ENCODE results near the gene EIF4B. TPM values are rescaled to one million over a fixed set of nuclear protein-coding genes. Genes with fewer than 3 reads are reported as not detected.

EIF4B gene
- total and polyA plus RNA-seq, 5 donors = 65.5 to 552 (median 392) TPM

- DNase-seq (peak; percentile 75 to 93 (median 88)), ATAC-seq (peak; percentile 0 to 2)
- intact Hi-C loops (cut with DNase I) = no loop called here
- WGBS = 8% methylated on average over 10 of the region's 10 CpGs
- Histone ChIP-seq H3K4me3 (ENCODE audit: low read length) (peak overlapping the region; percentile 72), H3K4me1 (ENCODE audit: control insufficient read depth, insufficient read depth, low read length) (peaks cover 16% of the 10 kb centered on the region), H3K9me3 (ENCODE audit: control insufficient read depth, low read length) (no peaks in the 10 kb centered on the region), H3K27me3 (ENCODE audit: control insufficient read depth, insufficient read depth) (no peaks in the 10 kb centered on the region), H3K27ac (ENCODE audit: low read length) (peak overlapping the region; percentile 96)
These were observed 42.0 kb downstream of the EIF4B start for GRCh38 chr12:53048033-53048779.

- no peaks in the 10 kb centered on the region for H3K27me3 ChIP-seq (ENCODE audit: control insufficient read depth, insufficient read depth)
- H3K9me3 ChIP-seq (ENCODE audit: control insufficient read depth, low read length) = no peaks in the 10 kb centered on the region
- H3K27ac ChIP-seq (ENCODE audit: low read length) = peak overlapping the region; percentile 96
- peak; percentile 5 to 17 for ATAC-seq
- peaks cover 19% of the 10 kb centered on the region for H3K4me1 ChIP-seq (ENCODE audit: control insufficient read depth, insufficient read depth, low read length)
- whole genome bisulfite sequencing = 10% methylated on average over 6 of the region's 6 CpGs
- peak overlapping the region; percentile 72 for H3K4me3 ChIP-seq (ENCODE audit: low read length)
- DNase-seq = peak; percentile 87 to 93 (median 93)
- intact Hi-C loops (cut with DNase I) = no loop called here
These were observed 42.6 kb downstream of the EIF4B start for GRCh38 chr12:53048780-53049401.

GRCh38 chr12:53049571-53050318 lies 43.5 kb downstream of the EIF4B start, which contains the start of gene TNS2:
TNS2 (plus strand) TSS chr12:53050065; CDS start chr12:53050186, 121 bp downstream.
- WGBS = 8% methylated on average over 20 of the region's 20 CpGs
- intact Hi-C loops (cut with DNase I) = no loop called here
- peak; percentile 15 to 35 for ATAC-seq
- Histone ChIP-seq H3K4me3 (ENCODE audit: low read length) (peak within 1 kb of the TSS; percentile 72), H3K27ac (ENCODE audit: low read length) (peak within 1 kb of the TSS; percentile 96), H3K9me3 (ENCODE audit: control insufficient read depth, low read length) (no peaks in the 10 kb centered on the region), H3K4me1 (ENCODE audit: control insufficient read depth, insufficient read depth, low read length) (peaks cover 13% of the 10 kb centered on the region), H3K27me3 (ENCODE audit: control insufficient read depth, insufficient read depth) (no peaks in the 10 kb centered on the region)
- peak; percentile 89 to 95 (median 93) for DNase-seq

DNA sequence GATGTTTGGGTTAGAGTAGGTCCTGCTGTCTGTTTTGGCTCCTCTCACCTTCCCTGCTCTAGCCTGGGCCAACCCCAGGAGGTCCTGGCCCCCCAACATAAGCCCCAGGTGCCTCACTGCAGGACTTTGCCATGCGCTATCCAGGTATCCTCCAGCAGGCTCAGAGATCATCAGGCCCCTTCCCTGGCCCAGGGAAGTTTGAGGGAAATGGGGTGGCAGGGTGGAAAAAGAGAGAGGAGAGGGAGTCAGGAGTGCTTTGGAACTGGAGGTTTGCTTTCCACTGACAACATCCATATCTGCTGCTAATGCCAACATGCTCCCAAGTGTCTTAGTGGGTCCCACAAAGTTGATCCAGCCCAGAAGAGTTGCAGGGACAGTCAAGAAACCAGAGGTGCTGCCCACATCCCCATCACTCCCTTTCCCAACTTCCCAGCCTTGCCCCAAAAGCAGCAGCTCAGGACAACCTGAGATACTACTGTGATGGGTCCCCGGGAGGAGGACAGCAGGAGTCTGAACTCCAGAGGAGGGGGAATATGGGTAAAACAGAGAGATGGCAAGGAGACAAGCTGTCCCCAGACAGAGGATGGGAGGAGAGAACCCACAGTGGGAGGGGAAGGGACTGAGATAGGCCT lies 44.3 kb downstream of the EIF4B start:
- peak overlapping the region; percentile 96 for H3K27ac ChIP-seq (ENCODE audit: low read length)
- ATAC-seq (no peak), DNase-seq (peak in 1 of 3 donors; percentile 43)
- intact Hi-C loops (cut with DNase I) = no loop called here
- 49% methylated on average over 2 of the region's 2 CpGs for WGBS
- H3K4me3 ChIP-seq (ENCODE audit: low read length) = peak overlapping the region; percentile 72
- H3K4me1 ChIP-seq (ENCODE audit: control insufficient read depth, insufficient read depth, low read length) = peaks cover 11% of the 10 kb centered on the region
- H3K9me3 ChIP-seq (ENCODE audit: control insufficient read depth, low read length) = no peaks in the 10 kb centered on the region
- no peaks in the 10 kb centered on the region for H3K27me3 ChIP-seq (ENCODE audit: control insufficient read depth, insufficient read depth)

DNA sequence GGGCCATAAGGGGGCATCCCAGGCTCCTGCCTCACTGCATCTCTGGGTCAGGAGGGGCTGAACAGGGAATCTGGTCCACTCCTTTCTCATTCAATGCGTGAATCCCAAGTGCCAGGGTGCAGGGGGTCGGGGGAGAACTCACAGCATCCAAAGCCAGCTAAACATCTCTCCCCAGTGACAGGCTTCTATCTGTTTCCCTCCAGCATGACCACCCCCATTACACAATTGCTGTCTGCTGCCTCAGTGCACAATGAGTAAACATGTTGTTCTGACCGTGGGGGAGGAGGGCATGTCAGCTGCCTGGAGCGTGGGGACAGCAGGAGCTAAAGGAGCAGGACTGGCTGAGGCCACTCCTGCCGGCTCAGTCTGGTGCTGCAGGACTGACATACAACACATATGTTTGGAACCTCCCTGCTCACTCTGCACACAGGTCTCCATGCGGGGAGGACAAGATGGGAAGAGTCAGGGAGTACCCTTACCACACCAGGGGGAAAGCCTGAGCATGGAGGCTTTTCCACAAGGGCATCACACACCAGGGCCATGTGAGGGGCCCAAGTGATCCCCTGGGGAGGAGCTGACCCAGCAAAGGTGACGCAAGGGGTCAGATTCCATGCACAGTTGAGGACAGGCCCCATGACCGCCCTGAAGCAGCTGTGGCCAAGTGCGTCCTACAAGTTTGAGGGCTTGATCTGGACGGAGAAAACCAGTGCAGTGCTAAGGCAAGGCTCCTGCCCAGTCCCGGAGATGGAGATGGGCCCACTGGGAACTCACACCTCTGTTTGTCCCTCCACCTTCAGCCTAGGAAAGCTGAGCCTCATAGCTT lies 45.0 kb downstream of the EIF4B start:
- peak; percentile 84 to 91 (median 89) for DNase-seq
- Histone ChIP-seq H3K4me3 (ENCODE audit: low read length) (peak overlapping the region; percentile 72), H3K9me3 (ENCODE audit: control insufficient read depth, low read length) (no peaks in the 10 kb centered on the region), H3K4me1 (ENCODE audit: control insufficient read depth, insufficient read depth, low read length) (peaks cover 8% of the 10 kb centered on the region), H3K27me3 (ENCODE audit: control insufficient read depth, insufficient read depth) (no peaks in the 10 kb centered on the region), H3K27ac (ENCODE audit: low read length) (peak overlapping the region; percentile 96)
- peak in 1 of 2 donors; percentile 2 for ATAC-seq
- intact Hi-C loops (cut with DNase I) = no loop called here
- WGBS = 18% methylated on average over 11 of the region's 11 CpGs

DNA sequence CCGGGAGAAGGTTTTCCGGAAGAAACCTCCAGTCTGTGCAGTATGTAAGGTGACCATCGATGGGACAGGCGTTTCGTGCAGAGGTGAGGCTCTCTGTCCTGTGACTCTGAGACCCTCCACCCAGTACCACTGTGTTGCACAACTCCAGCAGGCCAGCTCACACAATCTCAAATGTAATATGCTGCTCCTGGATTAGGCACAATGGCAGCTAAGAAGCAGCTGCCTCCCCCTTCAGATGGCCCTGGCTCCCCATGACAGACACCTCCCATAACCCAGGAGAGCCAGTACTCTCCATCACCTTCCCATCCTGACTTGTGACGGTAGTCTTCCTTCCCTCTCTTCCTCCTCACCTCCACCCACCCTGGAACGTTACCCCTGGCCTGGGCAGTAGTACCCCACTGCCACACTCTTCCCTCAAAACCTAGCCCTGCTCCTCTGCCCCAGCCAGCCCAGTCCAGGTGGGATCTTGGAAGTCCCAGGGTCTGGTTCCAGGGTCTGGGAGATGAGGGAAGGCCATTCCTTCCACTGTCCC lies 45.7 kb downstream of the EIF4B start:
- no peak for ATAC-seq
- peaks cover 8% of the 10 kb centered on the region for H3K4me1 ChIP-seq (ENCODE audit: control insufficient read depth, insufficient read depth, low read length)
- WGBS = 32% methylated on average over 7 of the region's 7 CpGs
- DNase-seq = peak in 2 of 3 donors; percentile 59 to 62
- intact Hi-C loops (cut with DNase I) = no loop called here
- H3K4me3 ChIP-seq (ENCODE audit: low read length) = peak overlapping the region; percentile 72
- no peaks in the 10 kb centered on the region for H3K9me3 ChIP-seq (ENCODE audit: control insufficient read depth, low read length)
- H3K27ac ChIP-seq (ENCODE audit: low read length) = peak overlapping the region; percentile 96
- H3K27me3 ChIP-seq (ENCODE audit: control insufficient read depth, insufficient read depth) = no peaks in the 10 kb centered on the region

DNA sequence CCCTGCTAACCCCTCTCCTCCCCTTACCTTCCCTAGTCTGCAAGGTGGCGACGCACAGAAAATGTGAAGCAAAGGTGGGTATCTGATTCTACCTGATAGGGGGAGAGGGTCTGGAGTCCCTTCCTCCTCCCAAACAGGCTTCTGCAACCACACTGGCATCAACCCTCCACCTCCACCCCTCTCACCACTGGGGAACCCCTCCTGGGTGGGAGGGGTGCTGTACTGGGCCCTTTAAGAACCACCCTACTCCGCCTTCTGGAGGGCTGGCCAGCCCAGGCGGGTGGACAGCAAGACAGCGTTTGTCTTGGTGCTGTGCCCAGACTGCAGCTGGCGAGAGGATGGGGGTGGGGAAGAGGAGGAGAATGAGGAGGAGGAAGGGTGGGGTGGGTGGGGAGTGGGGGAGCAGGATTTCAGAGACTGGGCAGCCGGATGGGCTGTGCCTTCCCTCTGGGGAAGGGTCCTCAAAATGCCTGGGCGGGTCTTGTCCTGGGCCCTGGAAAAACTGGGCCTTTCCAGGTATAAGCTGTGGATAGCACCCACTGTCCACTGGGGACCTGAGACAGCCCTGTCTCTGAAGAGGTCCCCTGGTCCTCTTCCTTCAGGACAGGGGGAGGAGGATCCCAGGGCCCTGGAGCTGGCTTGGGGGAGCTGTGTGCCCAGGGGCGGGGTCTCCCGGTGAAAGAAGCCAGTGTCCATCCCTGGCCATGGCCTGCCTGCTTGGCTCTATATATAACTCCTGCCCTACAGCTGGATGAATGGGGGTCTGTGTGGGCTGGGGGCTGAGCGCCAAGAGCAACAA lies 46.4 kb downstream of the EIF4B start:
- Histone ChIP-seq H3K9me3 (ENCODE audit: control insufficient read depth, low read length) (no peaks in the 10 kb centered on the region), H3K4me3 (ENCODE audit: low read length) (peak overlapping the region; percentile 72), H3K27ac (ENCODE audit: low read length) (peak overlapping the region; percentile 96), H3K27me3 (ENCODE audit: control insufficient read depth, insufficient read depth) (no peaks in the 10 kb centered on the region), H3K4me1 (ENCODE audit: control insufficient read depth, insufficient read depth, low read length) (peaks cover 8% of the 10 kb centered on the region)
- WGBS = 31% methylated on average over 11 of the region's 11 CpGs
- ATAC-seq (peak; percentile 42 to 48), DNase-seq (peak; percentile 95 to 98 (median 98))
- intact Hi-C loops (cut with DNase I) = no loop called here

DNA sequence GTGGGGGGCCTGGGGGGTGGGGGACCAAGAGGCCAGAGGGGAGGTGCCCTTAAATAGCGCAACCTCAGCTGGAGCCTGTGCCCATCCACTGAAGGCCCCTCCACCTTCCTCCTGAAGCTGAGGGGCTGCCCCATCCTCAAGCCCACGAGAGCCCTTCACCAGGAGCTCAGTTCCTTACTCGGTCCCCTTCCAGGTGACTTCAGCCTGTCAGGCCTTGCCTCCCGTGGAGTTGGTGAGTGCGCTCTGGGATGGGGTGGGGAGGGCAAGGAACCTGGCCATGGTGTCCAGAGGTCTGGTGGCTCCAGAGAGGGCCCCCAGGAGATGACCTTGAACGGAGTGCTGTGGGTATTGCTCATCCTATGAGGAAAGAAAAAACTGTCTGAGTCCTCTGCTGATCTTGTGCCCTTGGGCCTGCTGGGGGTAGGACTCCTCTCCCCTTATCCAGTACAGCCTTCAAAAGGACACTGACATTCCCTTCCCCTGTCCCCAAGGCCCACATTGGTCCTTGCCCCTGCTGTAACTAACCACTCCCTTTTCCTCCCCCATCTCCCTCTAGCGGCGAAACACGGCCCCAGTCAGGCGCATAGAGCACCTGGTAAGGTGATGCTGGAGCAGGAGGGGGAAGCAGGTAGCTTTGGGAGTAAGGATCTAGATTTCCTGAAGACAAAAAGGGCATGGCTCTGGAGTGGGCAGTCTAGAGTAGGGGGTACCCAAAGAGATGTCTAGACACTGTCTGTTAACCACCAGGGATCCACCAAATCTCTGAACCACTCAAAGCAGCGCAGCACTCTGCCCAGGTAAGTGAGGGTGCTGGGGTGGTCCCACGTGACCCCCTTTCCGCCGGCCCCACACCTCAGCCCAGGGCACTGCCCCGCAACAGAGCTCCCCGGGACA lies 47.2 kb downstream of the EIF4B start:
- intact Hi-C loops (cut with DNase I) = no loop called here
- no peaks in the 10 kb centered on the region for H3K9me3 ChIP-seq (ENCODE audit: control insufficient read depth, low read length)
- peak; percentile 1 to 10 for ATAC-seq
- no peaks in the 10 kb centered on the region for H3K27me3 ChIP-seq (ENCODE audit: control insufficient read depth, insufficient read depth)
- WGBS = 37% methylated on average over 16 of the region's 16 CpGs
- peak; percentile 65 to 84 (median 83) for DNase-seq
- peak overlapping the region; percentile 93 for H3K27ac ChIP-seq (ENCODE audit: low read length)
- H3K4me3 ChIP-seq (ENCODE audit: low read length) = peak overlapping the region; percentile 7
- H3K4me1 ChIP-seq (ENCODE audit: control insufficient read depth, insufficient read depth, low read length) = peaks cover 8% of the 10 kb centered on the region
